ENCODE measurements around the gene TEDC2. TPM values are rescaled to one million over a fixed set of nuclear protein-coding genes. Genes with fewer than 3 reads are reported as not detected.
A peak's percentile ranks its signal among the peaks of the same experiment; 100 is the strongest.

Gene TEDC2
- total RNA-seq, 3 donors from 2014 or later (not counting 1 experiment from before 2014, with no cell fraction given), result 0.47 to 2.2 (median 0.55) TPM

DNA sequence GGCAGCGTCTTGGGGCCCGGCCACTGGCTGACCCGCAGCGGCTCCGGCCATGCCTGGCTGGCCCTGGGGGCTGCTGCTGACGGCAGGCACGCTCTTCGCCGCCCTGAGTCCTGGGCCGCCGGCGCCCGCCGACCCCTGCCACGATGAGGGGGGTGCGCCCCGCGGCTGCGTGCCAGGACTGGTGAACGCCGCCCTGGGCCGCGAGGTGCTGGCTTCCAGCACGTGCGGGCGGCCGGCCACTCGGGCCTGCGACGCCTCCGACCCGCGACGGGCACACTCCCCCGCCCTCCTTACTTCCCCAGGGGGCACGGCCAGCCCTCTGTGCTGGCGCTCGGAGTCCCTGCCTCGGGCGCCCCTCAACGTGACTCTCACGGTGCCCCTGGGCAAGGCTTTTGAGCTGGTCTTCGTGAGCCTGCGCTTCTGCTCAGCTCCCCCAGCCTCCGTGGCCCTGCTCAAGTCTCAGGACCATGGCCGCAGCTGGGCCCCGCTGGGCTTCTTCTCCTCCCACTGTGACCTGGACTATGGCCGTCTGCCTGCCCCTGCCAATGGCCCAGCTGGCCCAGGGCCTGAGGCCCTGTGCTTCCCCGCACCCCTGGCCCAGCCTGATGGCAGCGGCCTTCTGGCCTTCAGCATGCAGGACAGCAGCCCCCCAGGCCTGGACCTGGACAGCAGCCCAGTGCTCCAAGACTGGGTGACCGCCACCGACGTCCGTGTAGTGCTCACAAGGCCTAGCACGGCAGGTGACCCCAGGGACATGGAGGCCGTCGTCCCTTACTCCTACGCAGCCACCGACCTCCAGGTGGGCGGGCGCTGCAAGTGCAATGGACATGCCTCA lies 12.0 kb downstream of the TEDC2 start:
- Mint-ChIP-seq H3K36me3 (no peaks in the 10 kb centered on the region), H3K4me3 (no peak overlapping the region), H3K27me3 (ENCODE audit: low read depth in 2 of 2) (peaks cover 12 to 20% of the 10 kb centered on the region in 2 donors), H3K9me3 (no peaks in the 10 kb centered on the region), H3K27ac (no peak overlapping the region), H3K4me1 (peaks cover 11 to 24% of the 10 kb centered on the region in 2 donors)
- ATAC-seq, result no peak
- H3K36me3 ChIP-seq (ENCODE audit: control insufficient read depth, insufficient read depth, low read length), result no peaks in the 10 kb centered on the region
- H3K27ac ChIP-seq (ENCODE audit: low read length), result no peak overlapping the region
- H3K27me3 ChIP-seq (ENCODE audit: control insufficient read depth, insufficient read depth, low read length), result peaks cover 41% of the 10 kb centered on the region
- DNase-seq, result no peak
- H3K9me3 ChIP-seq (ENCODE audit: control insufficient read depth, insufficient read depth, low read length), result no peaks in the 10 kb centered on the region
- H3K4me1 ChIP-seq (ENCODE audit: control insufficient read depth, insufficient read depth, low read length), result peaks cover 48% of the 10 kb centered on the region
- WGBS (ENCODE audit: insufficient coverage), result 35% methylated on average over 61 of the region's 61 CpGs
- TF ChIP-seq, protein P1, sequence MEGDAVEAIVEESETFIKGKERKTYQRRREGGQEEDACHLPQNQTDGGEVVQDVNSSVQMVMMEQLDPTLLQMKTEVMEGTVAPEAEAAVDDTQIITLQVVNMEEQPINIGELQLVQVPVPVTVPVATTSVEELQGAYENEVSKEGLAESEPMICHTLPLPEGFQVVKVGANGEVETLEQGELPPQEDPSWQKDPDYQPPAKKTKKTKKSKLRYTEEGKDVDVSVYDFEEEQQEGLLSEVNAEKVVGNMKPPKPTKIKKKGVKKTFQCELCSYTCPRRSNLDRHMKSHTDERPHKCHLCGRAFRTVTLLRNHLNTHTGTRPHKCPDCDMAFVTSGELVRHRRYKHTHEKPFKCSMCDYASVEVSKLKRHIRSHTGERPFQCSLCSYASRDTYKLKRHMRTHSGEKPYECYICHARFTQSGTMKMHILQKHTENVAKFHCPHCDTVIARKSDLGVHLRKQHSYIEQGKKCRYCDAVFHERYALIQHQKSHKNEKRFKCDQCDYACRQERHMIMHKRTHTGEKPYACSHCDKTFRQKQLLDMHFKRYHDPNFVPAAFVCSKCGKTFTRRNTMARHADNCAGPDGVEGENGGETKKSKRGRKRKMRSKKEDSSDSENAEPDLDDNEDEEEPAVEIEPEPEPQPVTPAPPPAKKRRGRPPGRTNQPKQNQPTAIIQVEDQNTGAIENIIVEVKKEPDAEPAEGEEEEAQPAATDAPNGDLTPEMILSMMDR (IDR thresholded peaks at IDR 0.05), result no peak
- H3K4me3 ChIP-seq (ENCODE audit: low read length), result no peak overlapping the region
- intact Hi-C loops (cut with micrococcal nuclease), result no loop called here

DNA sequence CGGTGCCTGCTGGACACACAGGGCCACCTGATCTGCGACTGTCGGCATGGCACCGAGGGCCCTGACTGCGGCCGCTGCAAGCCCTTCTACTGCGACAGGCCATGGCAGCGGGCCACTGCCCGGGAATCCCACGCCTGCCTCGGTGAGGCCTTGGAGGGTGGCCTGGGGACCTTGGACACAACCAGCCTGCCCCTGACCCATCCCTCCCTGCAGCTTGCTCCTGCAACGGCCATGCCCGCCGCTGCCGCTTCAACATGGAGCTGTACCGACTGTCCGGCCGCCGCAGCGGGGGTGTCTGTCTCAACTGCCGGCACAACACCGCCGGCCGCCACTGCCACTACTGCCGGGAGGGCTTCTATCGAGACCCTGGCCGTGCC lies 12.6 kb downstream of the TEDC2 start:
- H3K9me3 ChIP-seq (ENCODE audit: control insufficient read depth, insufficient read depth, low read length), result no peaks in the 10 kb centered on the region
- H3K4me3 ChIP-seq (ENCODE audit: low read length), result no peak overlapping the region
- no peaks in the 10 kb centered on the region for H3K9me3 Mint-ChIP-seq
- ATAC-seq, result no peak
- no peak for DNase-seq
- H3K27ac ChIP-seq (ENCODE audit: low read length), result no peak overlapping the region
- H3K27me3 ChIP-seq (ENCODE audit: control insufficient read depth, insufficient read depth, low read length), result peaks cover 39% of the 10 kb centered on the region
- no peaks in the 10 kb centered on the region for H3K36me3 ChIP-seq (ENCODE audit: control insufficient read depth, insufficient read depth, low read length)
- peaks cover 42% of the 10 kb centered on the region for H3K4me1 ChIP-seq (ENCODE audit: control insufficient read depth, insufficient read depth, low read length)
- TF ChIP-seq, protein P1 (IDR thresholded peaks at IDR 0.05), result no peak
- H3K27me3 Mint-ChIP-seq (ENCODE audit: low read depth in 2 of 2), result peaks cover 12 to 20% of the 10 kb centered on the region in 2 donors
- H3K27ac Mint-ChIP-seq, result no peak overlapping the region
- 96% methylated on average over 27 of the region's 27 CpGs for WGBS (ENCODE audit: insufficient coverage)
- H3K36me3 Mint-ChIP-seq, result no peaks in the 10 kb centered on the region
- no peak overlapping the region for H3K4me3 Mint-ChIP-seq
- intact Hi-C loops (cut with micrococcal nuclease), result no loop called here
- peaks cover 12 to 21% of the 10 kb centered on the region in 2 donors for H3K4me1 Mint-ChIP-seq

DNA sequence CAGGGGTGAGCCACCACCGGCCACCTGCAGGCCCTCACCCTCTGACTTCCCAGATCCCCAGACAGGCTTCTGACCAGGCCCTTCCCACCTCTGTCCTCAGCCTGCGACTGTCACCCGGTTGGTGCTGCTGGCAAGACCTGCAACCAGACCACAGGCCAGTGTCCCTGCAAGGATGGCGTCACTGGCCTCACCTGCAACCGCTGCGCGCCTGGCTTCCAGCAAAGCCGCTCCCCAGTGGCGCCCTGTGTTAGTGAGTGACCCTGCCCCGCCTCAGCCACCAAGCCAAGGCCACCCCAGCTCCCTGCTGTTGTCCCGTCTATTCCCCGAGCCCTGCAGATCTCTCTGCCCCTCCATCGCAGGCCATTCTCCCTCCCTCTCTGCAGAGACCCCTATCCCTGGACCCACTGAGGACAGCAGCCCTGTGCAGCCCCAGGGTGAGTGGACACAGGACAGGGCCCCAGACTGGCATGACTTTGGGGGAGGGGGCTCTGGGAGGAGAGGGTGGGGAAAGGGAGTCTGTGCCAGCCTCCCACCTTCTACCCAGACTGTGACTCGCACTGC lies 13.1 kb downstream of the TEDC2 start:
- intact Hi-C loops (cut with micrococcal nuclease), result no loop called here

More for the DNA sequence above, 13.1 kb downstream of the TEDC2 start:
- Histone ChIP-seq H3K27ac (ENCODE audit: low read length) (no peak overlapping the region), H3K4me1 (ENCODE audit: control insufficient read depth, insufficient read depth, low read length) (peaks cover 41% of the 10 kb centered on the region), H3K36me3 (ENCODE audit: control insufficient read depth, insufficient read depth, low read length) (no peaks in the 10 kb centered on the region), H3K27me3 (ENCODE audit: control insufficient read depth, insufficient read depth, low read length) (peaks cover 39% of the 10 kb centered on the region), H3K4me3 (ENCODE audit: low read length) (no peak overlapping the region), H3K9me3 (ENCODE audit: control insufficient read depth, insufficient read depth, low read length) (no peaks in the 10 kb centered on the region)
- Mint-ChIP-seq H3K4me1 (peaks cover 12 to 25% of the 10 kb centered on the region in 2 donors), H3K27me3 (ENCODE audit: low read depth in 2 of 2) (peaks cover 12 to 20% of the 10 kb centered on the region in 2 donors), H3K27ac (no peak overlapping the region), H3K9me3 (no peaks in the 10 kb centered on the region), H3K36me3 (no peaks in the 10 kb centered on the region), H3K4me3 (peak overlapping the region; percentile 76)
- DNase-seq (no peak), ATAC-seq (no peak)
- WGBS (ENCODE audit: insufficient coverage), result 88% methylated on average over 14 of the region's 14 CpGs
- TF ChIP-seq, protein P1 (IDR thresholded peaks at IDR 0.05), result no peak
